ENCODE measurements around the gene TMEM63C. TPM values are rescaled to one million over a fixed set of nuclear protein-coding genes. Genes with fewer than 3 reads are reported as not detected.

TMEM63C gene, protein sequence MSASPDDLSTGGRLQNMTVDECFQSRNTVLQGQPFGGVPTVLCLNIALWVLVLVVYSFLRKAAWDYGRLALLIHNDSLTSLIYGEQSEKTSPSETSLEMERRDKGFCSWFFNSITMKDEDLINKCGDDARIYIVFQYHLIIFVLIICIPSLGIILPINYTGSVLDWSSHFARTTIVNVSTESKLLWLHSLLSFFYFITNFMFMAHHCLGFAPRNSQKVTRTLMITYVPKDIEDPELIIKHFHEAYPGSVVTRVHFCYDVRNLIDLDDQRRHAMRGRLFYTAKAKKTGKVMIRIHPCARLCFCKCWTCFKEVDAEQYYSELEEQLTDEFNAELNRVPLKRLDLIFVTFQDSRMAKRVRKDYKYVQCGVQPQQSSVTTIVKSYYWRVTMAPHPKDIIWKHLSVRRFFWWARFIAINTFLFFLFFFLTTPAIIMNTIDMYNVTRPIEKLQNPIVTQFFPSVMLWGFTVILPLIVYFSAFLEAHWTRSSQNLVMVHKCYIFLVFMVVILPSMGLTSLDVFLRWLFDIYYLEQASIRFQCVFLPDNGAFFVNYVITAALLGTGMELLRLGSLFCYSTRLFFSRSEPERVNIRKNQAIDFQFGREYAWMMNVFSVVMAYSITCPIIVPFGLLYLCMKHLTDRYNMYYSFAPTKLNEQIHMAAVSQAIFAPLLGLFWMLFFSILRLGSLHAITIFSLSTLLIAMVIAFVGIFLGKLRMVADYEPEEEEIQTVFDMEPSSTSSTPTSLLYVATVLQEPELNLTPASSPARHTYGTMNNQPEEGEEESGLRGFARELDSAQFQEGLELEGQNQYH
- 1 to 10 TPM in 1 of 5 donors, under 1 TPM in 4; 0.29 to 1.2 (median 0.52) TPM for polyA plus RNA-seq (ENCODE audit: insufficient read depth in 1 of 5, insufficient read length in 5 of 5, low replicate concordance in 1 of 5)
- long read RNA-seq, donor 1: 0 reads
- long read RNA-seq, donor 2: 0 reads
- long read RNA-seq, donor 3: 0 reads
- long read RNA-seq, donor 4: 0 reads
- long read RNA-seq, donor 5: 0 reads
- long read RNA-seq, donor 6: 0 reads
- long read RNA-seq, donor 7: 0 reads
- long read RNA-seq, donor 8: 0 reads

DNA sequence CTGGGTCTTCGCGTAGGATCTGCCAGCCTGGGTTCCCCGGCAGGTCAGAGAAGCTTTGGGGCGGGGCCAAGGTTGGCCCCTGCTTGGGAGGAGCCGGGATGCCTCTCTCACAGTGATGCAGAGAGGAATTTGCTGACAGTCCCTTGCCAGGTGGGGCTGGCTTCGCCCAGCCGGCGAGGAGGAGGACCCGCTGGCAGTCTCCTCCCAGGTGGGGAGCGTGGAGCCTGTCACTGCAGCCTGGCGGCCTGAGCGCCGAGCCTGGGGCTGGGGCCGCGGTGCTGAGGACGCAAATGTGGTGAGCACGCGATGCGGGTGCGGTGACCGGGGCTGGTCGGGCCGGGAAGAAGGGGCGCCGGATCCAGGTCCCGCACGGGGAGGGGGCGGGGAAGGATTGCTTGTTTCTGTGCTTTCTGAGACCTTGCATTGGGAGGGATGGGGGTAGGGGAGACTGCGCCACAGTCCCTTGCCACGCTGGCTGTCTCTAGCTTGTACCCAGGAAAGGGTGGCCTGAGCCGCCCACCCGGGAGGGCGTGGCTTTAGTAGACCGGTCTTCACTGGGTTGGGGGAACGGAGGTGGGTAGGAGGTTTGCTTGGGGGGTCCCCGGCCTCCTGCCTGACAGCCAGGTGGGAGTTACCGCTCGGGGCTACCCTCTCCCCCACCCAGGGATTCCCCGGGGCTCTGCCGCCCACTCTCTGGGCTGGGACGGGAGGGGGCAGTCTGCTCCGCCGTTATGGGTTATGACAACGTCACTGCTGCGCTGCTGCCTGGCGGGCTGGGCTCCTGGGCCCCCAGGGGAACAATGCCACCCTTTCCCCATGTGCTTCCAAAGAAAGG, at the start of gene TMEM63C:
Gene TMEM63C, plus strand, starts transcription at position 196 of the 835 bp plus-strand sequence. CDS start 37,016 bp downstream, outside the sequence.
- DNase-seq: no peak

DNA sequence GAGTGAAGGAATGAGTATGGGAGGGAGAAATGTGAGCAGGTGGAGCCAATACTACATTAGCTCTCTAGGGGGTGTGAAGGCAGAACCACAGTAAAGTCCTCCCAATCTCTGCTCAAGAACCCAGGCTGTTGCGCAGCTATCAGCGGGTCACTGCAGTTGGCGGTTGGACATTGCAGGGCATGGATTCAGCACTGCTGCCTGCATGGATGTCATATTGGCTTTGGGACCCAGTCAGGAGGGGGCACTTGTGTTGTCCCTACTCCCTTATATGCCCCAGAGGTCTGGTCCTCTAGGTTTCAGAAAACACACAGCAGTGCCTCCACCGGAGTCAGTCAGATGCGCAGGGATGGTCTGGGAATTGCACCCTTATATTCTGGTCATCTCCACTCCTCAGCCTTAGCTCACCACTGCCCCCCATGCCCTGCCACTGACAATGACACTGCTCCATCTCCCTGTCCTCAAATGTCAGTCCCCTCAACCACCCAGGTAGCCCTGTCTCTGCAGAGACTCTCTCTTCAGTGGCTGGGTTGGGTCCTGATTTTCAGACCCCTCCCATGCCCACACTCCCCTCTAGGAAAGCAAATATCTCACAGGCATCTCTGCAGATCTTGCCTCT, 49.6 kb upstream of the TMEM63C start:
- no peak for DNase-seq

DNA sequence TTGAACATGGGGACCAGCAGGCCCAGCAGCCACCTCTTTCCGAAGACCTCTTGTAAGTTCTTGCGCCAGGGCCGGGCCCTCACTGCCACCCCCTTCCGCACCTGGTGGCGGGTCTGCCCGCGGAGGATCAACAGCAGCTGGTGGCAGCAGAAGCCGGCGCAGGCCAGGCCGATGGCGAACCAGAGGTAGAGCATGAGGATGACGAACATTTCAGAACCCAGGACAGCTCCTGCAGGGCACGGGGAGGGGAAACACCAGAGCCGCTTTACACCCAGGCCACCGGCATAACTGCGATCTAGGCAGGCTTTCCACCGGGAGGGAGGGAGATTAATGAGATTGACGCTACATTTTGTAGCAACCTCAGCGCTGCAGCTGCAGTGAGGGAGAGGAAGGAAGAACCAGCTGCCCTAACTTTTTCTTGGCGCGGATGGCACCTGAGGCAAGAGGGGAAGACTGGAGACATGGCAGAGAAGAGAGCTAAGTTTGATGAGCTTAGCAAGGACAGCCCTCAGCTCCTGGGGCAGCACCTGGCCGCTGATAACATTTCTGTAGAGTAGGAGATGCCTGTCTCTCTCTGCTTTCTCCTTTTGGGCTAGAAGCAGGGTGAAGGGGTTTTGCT, 47.8 kb upstream of the TMEM63C start:
- peak; percentile 66 to 70 for DNase-seq

DNA sequence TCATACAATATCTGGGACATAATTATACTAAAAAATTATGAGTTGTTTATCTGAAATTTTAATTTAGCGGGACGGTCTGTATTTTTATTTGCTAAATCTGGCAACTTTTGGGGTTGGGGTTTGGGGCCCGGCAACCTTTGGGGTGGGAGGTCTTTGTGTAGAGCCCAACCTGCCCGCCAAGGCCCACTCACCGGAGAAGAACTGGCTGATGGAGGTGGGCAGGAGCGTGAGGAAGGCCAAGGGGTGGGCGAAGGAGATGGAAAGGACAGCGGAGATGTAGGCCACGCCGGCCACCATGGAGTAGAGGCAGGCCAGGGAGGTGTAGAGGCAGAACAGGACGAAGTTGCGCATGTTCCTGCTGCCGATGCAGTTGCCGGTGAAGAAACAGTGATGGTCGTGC, 42.6 kb upstream of the TMEM63C start:
- no peak for DNase-seq

DNA sequence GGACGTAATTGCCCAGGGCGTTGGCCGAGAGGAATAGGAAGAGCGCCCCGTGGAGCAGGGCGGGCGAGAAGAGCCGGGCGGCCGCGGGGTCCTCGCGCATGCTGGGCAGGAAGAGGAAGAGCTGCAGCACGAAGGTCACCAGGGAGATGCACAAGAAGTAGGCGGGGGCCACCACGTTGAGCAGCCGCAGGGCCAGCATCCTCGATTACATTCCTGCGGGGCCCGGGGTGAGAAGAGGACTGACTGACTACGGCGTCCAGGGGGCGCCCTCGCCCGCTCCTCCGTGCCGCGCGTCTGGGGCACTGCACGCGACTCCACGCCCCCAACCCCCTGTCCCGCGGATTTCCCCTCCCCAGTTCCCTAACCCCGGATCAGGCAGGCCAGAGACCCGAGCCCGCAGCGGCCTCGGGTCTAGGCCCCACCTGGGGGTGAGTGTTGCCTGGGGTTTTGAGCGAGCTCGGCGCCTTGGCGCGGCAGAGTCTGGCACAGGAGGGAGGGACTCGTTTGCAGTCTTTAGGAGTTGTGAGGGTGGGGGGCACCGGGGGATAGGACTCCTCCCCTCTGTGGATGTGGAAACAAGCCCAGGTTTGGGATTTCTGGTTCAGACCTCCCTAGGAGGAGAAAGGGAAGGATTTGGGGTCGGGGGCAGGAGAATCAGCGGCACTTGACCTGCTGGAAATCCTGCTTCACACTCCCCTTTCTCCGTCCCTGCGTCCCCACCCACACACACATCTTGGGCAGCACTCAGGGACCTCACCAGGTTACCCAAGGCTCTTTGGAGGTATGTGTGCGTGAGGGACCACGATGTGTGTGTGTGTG, 41.8 kb upstream of the TMEM63C start:
- DNase-seq: no peak

DNA sequence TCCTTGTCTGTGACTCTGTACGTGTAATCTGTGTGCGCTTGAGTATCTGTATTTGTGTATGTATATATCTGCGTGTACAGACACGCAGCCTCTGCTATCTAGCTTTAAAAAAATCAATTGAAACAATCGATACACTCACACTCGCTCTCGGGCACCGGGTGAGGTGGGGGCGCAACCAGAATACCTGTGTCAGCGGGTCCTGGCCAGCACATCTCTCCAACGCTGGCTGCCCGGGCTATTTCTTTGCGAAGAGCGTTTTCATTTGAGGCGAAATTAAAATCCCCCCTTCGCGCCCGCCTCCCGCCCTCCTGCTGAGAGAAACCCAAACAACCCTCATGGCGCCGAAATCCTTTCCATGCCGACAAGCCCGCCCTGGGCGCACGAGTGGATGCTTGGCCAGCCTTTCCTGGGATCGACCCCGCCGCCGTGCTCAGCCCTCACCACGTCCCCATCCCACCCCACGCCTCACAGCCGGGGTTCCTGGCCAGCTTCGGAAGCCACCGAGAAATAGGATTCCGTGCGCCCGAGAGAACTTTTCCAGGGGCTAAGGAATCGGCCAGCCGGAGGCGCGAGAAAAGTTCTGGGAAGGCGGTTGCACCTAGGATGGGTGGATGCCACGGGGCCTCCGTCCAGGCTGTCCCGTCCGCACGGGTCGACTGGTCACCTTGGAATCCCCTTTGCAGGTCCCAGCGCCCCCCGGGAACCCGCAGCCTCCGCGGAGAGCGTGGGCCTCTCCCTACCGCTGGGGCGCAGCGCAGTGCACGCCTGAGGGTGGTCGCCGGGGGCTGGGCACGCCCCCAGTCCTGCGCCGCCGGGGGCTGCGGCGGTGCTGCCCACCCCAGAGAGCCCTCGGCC, 41.0 kb upstream of the TMEM63C start:
- DNase-seq: no peak

DNA sequence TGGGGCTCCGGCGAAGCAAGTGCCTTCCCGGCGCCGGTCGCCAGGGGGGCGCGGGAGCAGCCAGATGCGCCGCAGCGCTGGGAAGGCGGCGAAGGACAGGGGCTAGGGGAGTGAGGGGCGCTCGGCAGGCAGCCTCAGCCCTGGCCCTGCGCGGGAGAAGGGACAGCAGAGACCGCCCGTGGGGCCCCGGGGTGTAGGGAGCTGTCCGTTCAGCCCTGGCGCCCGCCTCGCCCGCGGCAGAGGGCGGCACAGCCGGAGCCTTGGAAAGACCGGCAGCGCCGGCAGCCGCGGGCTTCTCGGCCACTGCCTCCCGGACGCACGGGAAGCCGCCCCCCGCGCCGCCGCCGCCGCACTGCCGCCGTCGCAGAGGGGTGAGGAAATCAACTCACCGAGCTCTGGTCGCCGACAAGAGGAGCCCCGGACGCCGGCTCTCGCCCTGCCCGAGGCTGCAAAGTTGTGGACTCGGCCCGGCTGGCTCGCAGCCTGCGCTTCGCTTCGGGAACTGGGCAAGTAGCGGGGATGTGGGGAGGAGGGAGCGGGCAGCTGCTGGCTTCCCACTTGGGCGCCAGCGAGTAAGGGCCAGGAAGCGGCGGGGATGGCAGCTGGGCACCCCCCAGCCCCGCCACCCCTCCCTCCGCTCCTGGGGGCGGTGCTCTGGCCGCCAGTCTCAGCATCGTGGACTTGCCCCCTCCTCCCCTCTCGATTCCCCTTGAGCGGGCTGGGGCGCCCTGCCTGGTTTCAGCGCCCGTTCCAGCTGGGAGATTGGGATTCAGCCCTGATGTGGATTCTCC, 40.2 kb upstream of the TMEM63C start, which contains the start of gene ZDHHC22:
Gene ZDHHC22, minus strand, starts transcription at position 578 of the 791 bp plus-strand sequence. CDS start 2,053 bp downstream, outside the sequence.
- DNase-seq: no peak

DNA sequence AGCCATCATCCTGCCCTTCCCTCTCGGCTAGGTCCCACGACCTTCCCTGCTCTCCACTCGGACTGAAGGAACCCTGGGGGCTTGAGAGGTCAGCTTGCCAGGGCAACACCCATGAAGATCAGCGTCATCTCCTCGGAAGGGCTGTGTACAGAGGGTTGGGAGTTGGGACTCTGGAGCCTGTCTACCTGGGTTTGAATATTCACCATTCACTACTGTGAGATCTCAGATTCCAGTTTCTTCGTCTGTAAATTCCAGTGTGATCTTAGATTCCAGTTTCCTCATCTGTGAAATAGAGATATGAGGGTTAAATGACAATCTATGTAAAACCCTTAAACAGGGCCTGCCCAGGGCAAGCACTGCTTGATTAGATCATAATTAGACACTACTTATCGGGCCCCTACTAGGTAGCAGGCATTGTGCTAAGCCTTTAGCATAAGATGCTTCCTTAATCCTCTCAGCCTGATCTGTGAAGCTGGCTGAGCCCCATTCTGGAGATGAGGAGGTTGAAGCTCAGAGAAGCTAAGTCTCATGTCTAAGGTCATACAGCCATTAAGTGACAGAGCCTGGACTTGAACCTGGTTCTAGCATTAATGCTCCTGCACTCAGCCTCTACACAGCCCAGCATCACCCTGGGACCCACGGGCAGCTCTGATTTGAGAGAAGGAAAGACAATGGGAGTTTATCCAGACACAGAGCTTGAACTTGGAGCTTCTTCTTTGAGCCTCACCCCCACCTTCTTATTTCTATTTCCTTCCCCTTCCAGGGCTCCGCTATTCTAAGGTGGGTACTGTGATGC, 39.4 kb upstream of the TMEM63C start:
- DNase-seq: no peak

DNA sequence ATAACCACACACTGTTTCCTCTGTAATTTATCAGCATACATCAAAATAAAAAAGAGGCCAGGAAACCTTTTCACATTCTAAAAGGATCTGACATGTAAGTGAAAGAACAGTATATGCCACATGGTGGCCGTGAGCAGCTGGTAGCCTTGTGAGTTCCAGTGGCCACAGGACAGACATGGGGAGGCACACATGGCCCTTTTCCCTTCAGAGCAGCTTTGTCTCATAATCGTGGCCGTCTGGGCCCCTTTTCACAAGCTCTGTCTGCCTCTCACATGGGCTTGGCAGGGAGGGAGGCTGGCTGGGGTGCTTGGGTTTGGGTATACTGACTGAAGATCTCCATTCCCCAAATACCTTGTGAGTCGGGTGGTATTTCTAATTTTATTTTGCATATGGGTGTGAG, 38.5 kb upstream of the TMEM63C start:
- DNase-seq: no peak

DNA sequence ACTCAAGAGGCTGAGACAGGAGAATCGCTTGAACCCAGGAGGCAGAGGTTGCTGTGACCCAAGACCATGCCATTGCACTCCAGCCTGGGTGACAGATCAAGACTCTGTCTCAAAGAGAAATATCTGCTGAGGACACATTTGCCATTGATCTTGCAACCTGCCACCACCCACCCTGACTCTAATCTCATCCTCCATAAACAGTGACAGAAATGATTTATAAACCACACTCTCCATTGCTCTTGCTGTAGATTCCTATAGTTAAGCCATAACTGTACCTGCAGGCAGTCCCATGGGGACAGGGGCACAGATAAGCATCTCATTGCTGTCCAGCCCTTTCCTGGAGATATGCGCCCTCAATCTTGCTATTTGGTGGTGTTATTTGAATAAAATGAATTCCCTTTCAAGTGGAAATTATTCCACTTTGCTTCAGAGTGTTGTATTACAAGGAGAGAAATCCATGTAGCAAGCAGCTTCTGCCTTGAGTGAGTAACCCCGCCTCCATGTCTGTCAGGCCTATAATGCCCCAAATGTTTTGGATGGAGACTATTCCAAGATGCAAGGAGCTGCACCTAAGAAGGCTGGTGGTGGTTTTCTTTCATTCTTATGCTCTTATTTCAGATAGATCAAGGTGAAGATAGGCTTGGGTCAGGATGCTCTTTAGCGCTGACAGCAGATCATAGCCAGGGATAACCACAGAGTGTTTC, 37.0 kb upstream of the TMEM63C start:
- no peak for DNase-seq

DNA sequence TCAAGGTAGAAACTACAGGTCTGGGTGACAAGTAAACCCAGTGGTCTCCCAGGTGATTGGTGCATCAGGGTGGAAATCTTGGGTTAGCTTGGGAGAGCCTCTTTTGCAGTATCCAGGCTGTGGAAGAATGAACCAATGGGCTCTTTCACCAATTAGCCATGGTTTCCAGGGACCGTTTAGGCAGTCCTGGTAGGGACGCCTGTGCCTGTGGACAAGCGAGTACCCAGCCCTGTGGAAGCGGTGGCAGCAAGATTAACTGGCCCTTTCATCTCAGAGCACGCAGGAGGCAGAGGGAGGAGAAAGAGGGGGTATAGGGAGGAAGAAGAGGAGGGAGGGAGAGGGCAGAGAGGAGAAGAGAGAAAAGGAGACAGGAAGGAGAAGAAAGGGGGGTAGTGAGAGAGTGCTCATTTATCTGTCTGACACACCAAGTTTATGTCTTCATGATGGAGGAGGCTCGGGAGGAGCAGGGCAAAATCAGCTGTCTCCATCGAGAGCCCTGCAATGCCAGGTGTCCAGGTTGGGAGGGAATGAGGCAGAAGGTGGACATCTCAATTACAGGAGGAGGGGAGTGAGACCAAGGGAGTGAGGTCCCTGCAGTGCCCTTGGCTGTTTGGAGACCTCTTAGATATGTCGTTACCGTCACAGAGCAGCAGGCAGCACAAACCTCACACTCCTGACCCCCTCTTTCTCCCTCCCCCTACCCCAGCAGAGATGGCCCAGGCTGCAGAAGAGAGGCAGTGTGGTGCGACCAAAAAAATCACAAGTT, 35.4 kb upstream of the TMEM63C start:
- no peak for DNase-seq

DNA sequence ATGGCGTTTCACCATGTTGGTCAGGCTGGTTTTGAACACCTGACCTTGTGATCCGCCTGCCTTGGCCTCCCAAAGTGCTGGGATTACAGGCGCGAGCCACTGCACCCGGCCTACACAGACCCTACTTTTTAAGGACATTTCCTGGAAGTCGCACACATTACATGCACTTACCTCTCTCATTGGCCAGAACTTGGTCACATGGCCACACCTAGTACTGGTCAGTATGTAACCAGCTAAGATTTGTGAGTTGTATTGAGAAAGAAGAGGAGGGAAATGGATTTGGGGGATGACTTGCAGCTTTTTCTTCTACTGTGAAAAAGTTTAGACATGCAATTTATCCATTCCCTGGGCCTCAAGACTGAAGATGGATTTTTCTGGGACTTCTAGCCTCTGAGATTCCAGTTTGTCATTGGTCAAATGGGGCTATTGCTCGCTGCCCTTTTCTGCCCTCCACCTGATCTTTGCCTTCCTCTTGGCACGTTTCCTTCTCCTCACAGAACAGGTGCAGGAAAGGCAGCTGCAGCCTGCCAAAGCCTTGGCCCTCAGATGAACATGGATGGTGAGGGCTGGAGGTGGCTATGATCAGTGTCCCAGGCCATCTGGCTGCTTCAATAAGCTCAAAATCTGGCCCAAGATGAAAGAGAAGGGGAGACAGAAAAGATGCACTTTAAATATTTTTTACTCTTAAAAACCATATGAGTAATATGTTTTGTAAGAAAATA, 32.9 kb upstream of the TMEM63C start:
- no peak for DNase-seq

DNA sequence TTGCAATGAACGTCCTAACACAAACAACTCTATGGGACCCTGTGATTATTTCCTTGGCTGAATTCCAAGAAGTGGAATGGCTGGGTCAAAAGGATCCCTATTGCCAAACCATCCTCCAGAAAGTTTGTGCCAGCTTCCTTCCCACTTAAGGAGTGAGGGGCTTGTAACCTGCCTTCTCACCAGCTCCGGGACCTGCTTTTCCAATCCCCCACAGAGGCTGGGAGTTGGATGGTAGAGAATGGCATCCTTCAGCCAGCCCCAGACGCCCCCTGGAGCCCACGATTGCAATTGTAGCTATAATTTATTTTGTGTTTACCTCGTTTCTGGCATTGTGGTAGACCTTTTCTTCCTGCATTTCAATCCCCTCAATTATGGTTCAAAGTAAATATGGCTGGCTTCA, 30.4 kb upstream of the TMEM63C start:
- DNase-seq: no peak

DNA sequence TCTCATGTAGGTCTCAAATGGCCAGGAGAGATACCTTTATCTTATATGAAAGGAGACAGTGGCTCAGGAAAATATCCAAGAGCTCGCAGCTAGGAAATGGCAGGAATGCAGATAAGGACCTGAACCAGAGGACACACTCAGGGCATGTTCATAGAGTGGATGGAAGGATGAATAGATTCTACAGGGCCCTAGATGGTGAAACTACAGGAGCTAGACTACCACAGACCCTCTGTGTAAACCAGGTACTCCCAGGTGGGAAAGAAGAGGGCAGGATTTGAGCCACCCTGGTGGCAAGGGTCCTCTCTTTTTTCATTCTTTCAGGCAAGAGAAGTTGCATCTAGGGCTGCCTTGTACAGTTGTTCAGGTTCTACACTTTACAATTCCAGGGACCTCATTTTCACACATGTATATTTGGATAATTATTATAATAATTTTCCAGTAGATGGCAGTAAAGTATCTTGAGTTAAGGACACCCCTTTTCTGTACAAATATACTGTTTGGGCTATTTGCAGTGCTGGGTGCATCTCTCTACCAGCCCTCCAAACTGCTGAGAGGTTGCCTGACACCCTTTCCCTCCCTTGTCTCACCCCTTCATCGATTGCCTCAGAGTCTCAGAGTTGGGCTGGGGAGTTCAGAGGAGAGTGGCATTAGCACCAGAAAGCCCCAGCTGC, 29.5 kb upstream of the TMEM63C start:
- no peak for DNase-seq

Data from right lung (tissue), 10 donors.